ENCODE results near the gene CROT. TPM values are rescaled to one million over a fixed set of nuclear protein-coding genes. Genes with fewer than 3 reads are reported as not detected.
"Not testable (repeated sequence)": the region's sequence is repeated elsewhere in the genome, so short reads cannot be mapped to it uniquely, and the experiment has no call there.

The CROT gene
- total RNA-seq, 4 donors from 2014 or later: 3.0 to 29.5 (median 11.9) TPM

- ATAC-seq (ENCODE audit: low FRiP score) (no peak), DNase-seq (ENCODE audit: low spot score) (no peak)
- TF ChIP-seq CTCF (IDR thresholded peaks at IDR 0.05): no peak
Observed at GRCh38 chr7:87317691-87318245, 27.7 kb upstream of the CROT start.

- TF ChIP-seq CTCF (IDR thresholded peaks at IDR 0.05): no peak
- ATAC-seq (ENCODE audit: low FRiP score): no peak
Observed at GRCh38 chr7:87318741-87319140, 26.7 kb upstream of the CROT start.

GRCh38 chr7:87319154-87319581 lies 26.3 kb upstream of the CROT start:
- ATAC-seq (ENCODE audit: low FRiP score); DNase-seq (ENCODE audit: low spot score): not testable (repeated sequence)

More at GRCh38 chr7:87318741-87319140, 26.7 kb upstream of the CROT start:
- DNase-seq (ENCODE audit: low spot score): no peak

- no peak for ATAC-seq (ENCODE audit: low FRiP score)
- DNase-seq (ENCODE audit: low spot score): no peak
- no peak for TF ChIP-seq CTCF (IDR thresholded peaks at IDR 0.05)
Observed at GRCh38 chr7:87322912-87323311, 22.6 kb upstream of the CROT start.

GRCh38 chr7:87325576-87326370 lies 19.7 kb upstream of the CROT start:
- no peak for ATAC-seq (ENCODE audit: low FRiP score)
- DNase-seq (ENCODE audit: low spot score): no peak
- TF ChIP-seq CTCF (IDR thresholded peaks at IDR 0.05): no peak

- no peak for TF ChIP-seq CTCF (IDR thresholded peaks at IDR 0.05)
- DNase-seq (ENCODE audit: low spot score): no peak
- ATAC-seq (ENCODE audit: low FRiP score): no peak
Observed at GRCh38 chr7:87328281-87328680, 17.2 kb upstream of the CROT start.

GRCh38 chr7:87330316-87330715 lies 15.1 kb upstream of the CROT start:
- no peak for TF ChIP-seq CTCF (IDR thresholded peaks at IDR 0.05)
- ATAC-seq (ENCODE audit: low FRiP score) (no peak), DNase-seq (ENCODE audit: low spot score) (no peak)
